SU-DHL-6 (cell line): ENCODE data around the gene BMP15.

Experiments used
- EZH2phosphoT487 ChIP-seq: fragments of 200-600 bp; sonication (generic), shearing (Covaris generic); conservative IDR thresholded peaks from 2 replicates; pipeline ENCODE4 v1.6.1; 2018; ENCODE audit warnings: mild to moderate bottlenecking, antibody characterized with exemption, low read length, moderate library complexity, mixed read lengths
- TF ChIP-seq, protein P1 (sequence below): fragments of 200-600 bp; sonication (generic); IDR thresholded peaks from one replicate; pipeline ENCODE4 v1.5.1; 2017; ENCODE audit warnings: antibody characterized with exemption, mild to moderate bottlenecking, low read length, moderate library complexity; ENCODE audit not compliant: insufficient read depth, poor library complexity, severe bottlenecking

DNA sequence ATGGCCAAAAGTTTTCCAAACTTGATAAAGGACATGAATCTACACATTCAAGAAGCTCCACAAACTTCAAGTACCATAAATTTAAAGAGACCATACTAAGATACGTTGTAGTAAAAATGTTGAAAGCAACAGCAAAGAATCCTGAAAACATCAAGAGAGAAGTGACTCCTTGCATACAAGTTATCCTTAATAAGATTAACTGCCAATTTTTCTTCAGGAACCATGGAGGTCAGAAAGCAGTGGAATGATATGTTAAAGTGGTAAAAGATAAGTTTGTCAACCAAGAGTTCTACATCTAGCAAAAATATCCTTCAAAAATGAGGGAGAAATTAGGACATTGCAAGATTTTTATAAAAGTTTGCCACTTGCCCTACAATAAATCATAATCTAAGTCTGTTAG is 43.3 kb downstream of the BMP15 start:
- TF ChIP-seq, protein P1, sequence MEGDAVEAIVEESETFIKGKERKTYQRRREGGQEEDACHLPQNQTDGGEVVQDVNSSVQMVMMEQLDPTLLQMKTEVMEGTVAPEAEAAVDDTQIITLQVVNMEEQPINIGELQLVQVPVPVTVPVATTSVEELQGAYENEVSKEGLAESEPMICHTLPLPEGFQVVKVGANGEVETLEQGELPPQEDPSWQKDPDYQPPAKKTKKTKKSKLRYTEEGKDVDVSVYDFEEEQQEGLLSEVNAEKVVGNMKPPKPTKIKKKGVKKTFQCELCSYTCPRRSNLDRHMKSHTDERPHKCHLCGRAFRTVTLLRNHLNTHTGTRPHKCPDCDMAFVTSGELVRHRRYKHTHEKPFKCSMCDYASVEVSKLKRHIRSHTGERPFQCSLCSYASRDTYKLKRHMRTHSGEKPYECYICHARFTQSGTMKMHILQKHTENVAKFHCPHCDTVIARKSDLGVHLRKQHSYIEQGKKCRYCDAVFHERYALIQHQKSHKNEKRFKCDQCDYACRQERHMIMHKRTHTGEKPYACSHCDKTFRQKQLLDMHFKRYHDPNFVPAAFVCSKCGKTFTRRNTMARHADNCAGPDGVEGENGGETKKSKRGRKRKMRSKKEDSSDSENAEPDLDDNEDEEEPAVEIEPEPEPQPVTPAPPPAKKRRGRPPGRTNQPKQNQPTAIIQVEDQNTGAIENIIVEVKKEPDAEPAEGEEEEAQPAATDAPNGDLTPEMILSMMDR = no peak
- no peak for TF ChIP-seq EZH2phosphoT487
